ENCODE results near the gene SLC22A13.
"Not testable (repeated sequence)": the region's sequence is repeated elsewhere in the genome, so short reads cannot be mapped to it uniquely, and the experiment has no call there.

SLC22A13 gene

GRCh38 chr3:38266810-38267209 lies 1.2 kb downstream of the SLC22A13 start:
- DNase-seq = no peak

- DNase-seq = no peak
Observed at GRCh38 chr3:38267662-38268061, 2.0 kb downstream of the SLC22A13 start.

- DNase-seq = no peak
Observed at GRCh38 chr3:38268087-38268486, 2.5 kb downstream of the SLC22A13 start.

- DNase-seq = no peak
Observed at GRCh38 chr3:38268522-38268921, 2.9 kb downstream of the SLC22A13 start.

- no peak for DNase-seq
Observed at GRCh38 chr3:38270606-38271005, 5.0 kb downstream of the SLC22A13 start.

- DNase-seq = no peak
Observed at GRCh38 chr3:38271553-38271952, 5.9 kb downstream of the SLC22A13 start.

- no peak for DNase-seq
Observed at GRCh38 chr3:38274864-38275649, 9.4 kb downstream of the SLC22A13 start.

GRCh38 chr3:38275658-38276057 lies 10.0 kb downstream of the SLC22A13 start:
- DNase-seq = no peak

- no peak for DNase-seq
Observed at GRCh38 chr3:38276081-38276916, 10.7 kb downstream of the SLC22A13 start.

- no peak for DNase-seq
Observed at GRCh38 chr3:38276917-38277630, 11.5 kb downstream of the SLC22A13 start.

- DNase-seq = no peak
Observed at GRCh38 chr3:38278841-38279240, 13.2 kb downstream of the SLC22A13 start.

- DNase-seq = no peak
Observed at GRCh38 chr3:38281895-38282686, 16.5 kb downstream of the SLC22A13 start, which contains the start of gene SLC22A14. TSS of gene SLC22A14 (plus strand) at chr3:38282294. CDS start at chr3:38306027, 23,733 bp downstream.

- DNase-seq = no peak
Observed at GRCh38 chr3:38283810-38284755, 18.5 kb downstream of the SLC22A13 start.

GRCh38 chr3:38284756-38285150 lies 19.1 kb downstream of the SLC22A13 start:
- DNase-seq = no peak

GRCh38 chr3:38289286-38290217 lies 23.9 kb downstream of the SLC22A13 start:
- not testable (repeated sequence) for DNase-seq

- DNase-seq = not testable (repeated sequence)
Observed at GRCh38 chr3:38297053-38297452, 31.4 kb downstream of the SLC22A13 start.

- no peak for DNase-seq
Observed at GRCh38 chr3:38297537-38297936, 31.9 kb downstream of the SLC22A13 start.

- DNase-seq = no peak
Observed at GRCh38 chr3:38297947-38298711, 32.5 kb downstream of the SLC22A13 start.

- no peak for DNase-seq
Observed at GRCh38 chr3:38306941-38307340, 41.3 kb downstream of the SLC22A13 start.
